HepG2 (cell line): Measurements from ENCODE around the gene CDR2L. TPM values are rescaled to one million over a fixed set of nuclear protein-coding genes. Genes with fewer than 3 reads are reported as not detected.

Experiments
- CREB3 ChIP-seq: sonication (generic); formaldehyde crosslinking; IDR thresholded peaks from 2 replicates; pipeline ENCODE4 v1.5.0; 2020; ENCODE audit warnings: missing genetic modification reagents
- ELF4 ChIP-seq: sonication (generic); formaldehyde crosslinking; IDR thresholded peaks from 2 replicates; pipeline ENCODE4 v1.5.0; 2020; ENCODE audit warnings: missing genetic modification reagents, mild to moderate bottlenecking, moderate library complexity, borderline replicate concordance
- EP300 ChIP-seq, 3 experiments: sonication (generic) in 1 of 3; formaldehyde crosslinking in 1 of 3; IDR thresholded peaks; 2 replicates each; pipeline versions ENCODE4 v1.5.1 to v1.6.1; 2011 to 2020; ENCODE audit warnings: low read depth in 2 of 3, low read length in 2 of 3, borderline replicate concordance in 1 of 3, improper control_type of control experiment in 1 of 3, mild to moderate bottlenecking in 1 of 3, missing genetic modification reagents in 1 of 3, moderate library complexity in 1 of 3
- HIVEP1 ChIP-seq: sonication (generic); formaldehyde crosslinking; IDR thresholded peaks from 2 replicates; pipeline ENCODE4 v1.4.0; 2020; ENCODE audit warnings: mild to moderate bottlenecking, missing genetic modification reagents
- MATR3 ChIP-seq: sonication (generic); formaldehyde crosslinking; IDR thresholded peaks from 2 replicates; pipeline ENCODE4 v1.4.0; 2020; ENCODE audit warnings: missing genetic modification reagents
- MEF2D ChIP-seq: sonication (generic); formaldehyde crosslinking; IDR thresholded peaks from 2 replicates; pipeline ENCODE4 v1.5.1; 2020; ENCODE audit warnings: mild to moderate bottlenecking, missing genetic modification reagents
- MYC ChIP-seq: sonication (generic); formaldehyde crosslinking; IDR thresholded peaks from 2 replicates; pipeline ENCODE4 v1.9.0; 2021; ENCODE audit warnings: missing genetic modification reagents, borderline replicate concordance
- NFKB2 ChIP-seq: sonication (generic); formaldehyde crosslinking; IDR thresholded peaks from 2 replicates; pipeline ENCODE4 v1.4.0; 2020; ENCODE audit warnings: missing genetic modification reagents, borderline replicate concordance
- NR2F6 ChIP-seq, 2 experiments: IDR thresholded peaks; 2 replicates each; pipeline ENCODE4 v1.6.1; 2016; ENCODE audit warnings: antibody characterized with exemption in 1 of 2, mild to moderate bottlenecking in 1 of 2
- RORA ChIP-seq: sonication (generic); formaldehyde crosslinking; IDR thresholded peaks from 2 replicates; pipeline ENCODE4 v1.5.0; 2020; ENCODE audit warnings: mild to moderate bottlenecking, missing genetic modification reagents, moderate library complexity
- SMAD1 ChIP-seq: sonication (generic); formaldehyde crosslinking; IDR thresholded peaks from 2 replicates; pipeline ENCODE4 v1.4.0; 2020; ENCODE audit warnings: missing genetic modification reagents, low read depth, mild to moderate bottlenecking, borderline replicate concordance
- SNAI1 ChIP-seq: sonication (generic); formaldehyde crosslinking; IDR thresholded peaks from 2 replicates; pipeline ENCODE4 v1.5.0; 2020; ENCODE audit warnings: mild to moderate bottlenecking, missing genetic modification reagents, borderline replicate concordance
- TCF12 ChIP-seq, 2 experiments: fragments of 450-650 bp in 1 of 2; sonication (generic) in 1 of 2; formaldehyde crosslinking in 1 of 2; IDR thresholded peaks; 2 replicates each; pipeline versions ENCODE4 v1.6.1 to v1.8.0; 2017 to 2022; ENCODE audit warnings: antibody characterized with exemption in 1 of 2, mild to moderate bottlenecking in 1 of 2, missing genetic modification reagents in 1 of 2, moderate library complexity in 1 of 2
- ZC3H13 ChIP-seq: sonication (generic); formaldehyde crosslinking; IDR thresholded peaks from 2 replicates; pipeline ENCODE4 v1.8.1; 2023; ENCODE audit warnings: mild to moderate bottlenecking, missing genetic modification reagents, moderate library complexity
- ZNF333 ChIP-seq: sonication (generic); formaldehyde crosslinking; IDR thresholded peaks from 2 replicates; pipeline ENCODE4 v1.4.0; 2020; ENCODE audit warnings: mild to moderate bottlenecking, missing genetic modification reagents, borderline replicate concordance
- ZNF547 ChIP-seq: sonication (generic); formaldehyde crosslinking; IDR thresholded peaks from 2 replicates; pipeline ENCODE4 v1.5.1; 2020; ENCODE audit warnings: mild to moderate bottlenecking, missing genetic modification reagents
- ZNF660 ChIP-seq: sonication (generic); formaldehyde crosslinking; IDR thresholded peaks from 2 replicates; pipeline ENCODE4 v1.5.1; 2020; ENCODE audit warnings: mild to moderate bottlenecking, low read depth, missing genetic modification reagents, borderline replicate concordance
- ZNF713 ChIP-seq: sonication (generic); formaldehyde crosslinking; IDR thresholded peaks from 2 replicates; pipeline ENCODE4 v1.4.0; 2020; ENCODE audit warnings: mild to moderate bottlenecking, missing genetic modification reagents
- ZSCAN31 ChIP-seq: sonication (generic); formaldehyde crosslinking; IDR thresholded peaks from 2 replicates; pipeline ENCODE4 v1.5.0; 2020; ENCODE audit warnings: low read depth, mild to moderate bottlenecking, missing genetic modification reagents
- polyA plus RNA-seq, 8 experiments: library from polyadenylated mRNA; depleted of rRNA in 3 of 8; stranded (reverse) in 7 of 8; unstranded in 1 of 8; fragments of >200 nt; fragmentation: Illumina TruSeq in 4 of 8; extraction: Trizol in 4 of 8; gene quantifications; 2 replicates each; pipeline versions ENCODE4 v1.2.1 to v1.2.3, GENCODE V29; 2011 to 2016; ENCODE audit warnings: low read depth in 4 of 8, missing spikeins in 1 of 8, mixed read lengths in 1 of 8; ENCODE audit not compliant: insufficient read depth in 1 of 8
- total RNA-seq, 5 experiments: library from RNA; depleted of rRNA; stranded (reverse); fragments of >200 nt; fragmentation: Illumina TruSeq; extraction: Trizol; gene quantifications; 2 replicates each; pipeline ENCODE4 v1.2.3, GENCODE V29; 2016; ENCODE audit warnings: low read depth in 1 of 5
- TF ChIP-seq, protein P1 (sequence below): sonication (generic); formaldehyde crosslinking; IDR thresholded peaks from 2 replicates; pipeline ENCODE4 v1.9.0; 2022; ENCODE audit warnings: low read depth, missing genetic modification reagents
- TF ChIP-seq, protein P2 (sequence below): sonication (generic); formaldehyde crosslinking; IDR thresholded peaks from 2 replicates; pipeline ENCODE4 v1.4.0; 2020; ENCODE audit warnings: missing genetic modification reagents

Gene CDR2L
- total and polyA plus RNA-seq, 2 of the 13 experiments (the other 11 are each of a cell fraction or from before 2014, with no cell fraction given): 1.9 to 2.1 TPM

DNA sequence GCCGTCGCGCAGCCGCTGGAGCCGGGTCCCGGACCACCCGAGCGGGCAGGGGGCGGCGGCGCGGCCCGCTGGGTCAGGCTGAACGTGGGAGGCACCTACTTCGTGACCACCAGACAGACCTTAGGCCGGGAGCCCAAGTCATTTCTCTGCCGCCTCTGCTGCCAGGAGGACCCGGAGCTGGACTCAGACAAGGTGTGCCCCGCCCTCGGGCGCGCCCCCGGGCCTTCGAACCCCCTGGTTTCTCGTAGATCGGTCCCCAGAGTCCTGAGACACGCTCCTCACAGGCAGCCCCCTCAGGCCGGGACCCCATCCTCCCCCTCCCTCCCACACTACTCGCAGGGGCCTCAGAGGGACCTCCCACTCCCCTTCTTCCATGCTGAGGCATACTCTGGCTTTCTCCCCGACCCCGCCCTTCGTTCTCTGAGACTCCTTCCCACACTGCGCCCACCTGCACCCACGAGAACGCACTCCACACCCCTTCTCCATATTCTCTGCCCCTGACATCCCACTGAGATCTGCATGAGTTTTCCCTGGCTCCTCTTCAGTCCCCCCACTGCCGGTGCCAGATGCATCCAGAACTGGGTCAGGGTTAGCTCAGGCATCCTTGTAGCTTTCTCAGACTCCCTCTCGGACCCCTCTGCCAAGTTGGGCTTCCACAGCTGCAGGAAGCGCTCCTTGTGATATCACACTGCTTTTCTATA lies 60.1 kb downstream of the CDR2L start (continued):
- TF ChIP-seq MATR3 (CRISPR knock-in tag): no peak
- 0 out of 2 replicates have a peak, but pooled peaks have one; percentile 1 for TF ChIP-seq CREB3
- 0 out of 2 replicates have a peak, but pooled peaks have one; percentile 58 for TF ChIP-seq NFKB2
- no peak; the same call in 1 of the 2 replicates for TF ChIP-seq HIVEP1 (CRISPR knock-in tag)
- TF ChIP-seq ZNF713 (CRISPR knock-in tag): 0 out of 2 replicates have a peak, but pooled peaks have one; percentile 53
- TF ChIP-seq ZC3H13 (CRISPR knock-in tag): 0 out of 2 replicates have a peak, but pooled peaks have one; percentile 12
- TF ChIP-seq SNAI1 (CRISPR knock-in tag): peak; percentile 45; the same call in 1 of the 2 replicates
- no peak for TF ChIP-seq NR2F6 (IDR thresholded peaks at IDR 0.05)
- TF ChIP-seq NR2F6 (CRISPR knock-in tag; IDR thresholded peaks at IDR 0.05): no peak
- TF ChIP-seq, protein P1, sequence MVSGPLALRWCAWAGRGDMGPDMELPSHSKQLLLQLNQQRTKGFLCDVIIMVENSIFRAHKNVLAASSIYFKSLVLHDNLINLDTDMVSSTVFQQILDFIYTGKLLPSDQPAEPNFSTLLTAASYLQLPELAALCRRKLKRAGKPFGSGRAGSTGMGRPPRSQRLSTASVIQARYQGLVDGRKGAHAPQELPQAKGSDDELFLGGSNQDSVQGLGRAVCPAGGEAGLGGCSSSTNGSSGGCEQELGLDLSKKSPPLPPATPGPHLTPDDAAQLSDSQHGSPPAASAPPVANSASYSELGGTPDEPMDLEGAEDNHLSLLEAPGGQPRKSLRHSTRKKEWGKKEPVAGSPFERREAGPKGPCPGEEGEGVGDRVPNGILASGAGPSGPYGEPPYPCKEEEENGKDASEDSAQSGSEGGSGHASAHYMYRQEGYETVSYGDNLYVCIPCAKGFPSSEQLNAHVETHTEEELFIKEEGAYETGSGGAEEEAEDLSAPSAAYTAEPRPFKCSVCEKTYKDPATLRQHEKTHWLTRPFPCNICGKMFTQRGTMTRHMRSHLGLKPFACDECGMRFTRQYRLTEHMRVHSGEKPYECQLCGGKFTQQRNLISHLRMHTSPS (CRISPR knock-in tag): no peak
- TF ChIP-seq, protein P2, sequence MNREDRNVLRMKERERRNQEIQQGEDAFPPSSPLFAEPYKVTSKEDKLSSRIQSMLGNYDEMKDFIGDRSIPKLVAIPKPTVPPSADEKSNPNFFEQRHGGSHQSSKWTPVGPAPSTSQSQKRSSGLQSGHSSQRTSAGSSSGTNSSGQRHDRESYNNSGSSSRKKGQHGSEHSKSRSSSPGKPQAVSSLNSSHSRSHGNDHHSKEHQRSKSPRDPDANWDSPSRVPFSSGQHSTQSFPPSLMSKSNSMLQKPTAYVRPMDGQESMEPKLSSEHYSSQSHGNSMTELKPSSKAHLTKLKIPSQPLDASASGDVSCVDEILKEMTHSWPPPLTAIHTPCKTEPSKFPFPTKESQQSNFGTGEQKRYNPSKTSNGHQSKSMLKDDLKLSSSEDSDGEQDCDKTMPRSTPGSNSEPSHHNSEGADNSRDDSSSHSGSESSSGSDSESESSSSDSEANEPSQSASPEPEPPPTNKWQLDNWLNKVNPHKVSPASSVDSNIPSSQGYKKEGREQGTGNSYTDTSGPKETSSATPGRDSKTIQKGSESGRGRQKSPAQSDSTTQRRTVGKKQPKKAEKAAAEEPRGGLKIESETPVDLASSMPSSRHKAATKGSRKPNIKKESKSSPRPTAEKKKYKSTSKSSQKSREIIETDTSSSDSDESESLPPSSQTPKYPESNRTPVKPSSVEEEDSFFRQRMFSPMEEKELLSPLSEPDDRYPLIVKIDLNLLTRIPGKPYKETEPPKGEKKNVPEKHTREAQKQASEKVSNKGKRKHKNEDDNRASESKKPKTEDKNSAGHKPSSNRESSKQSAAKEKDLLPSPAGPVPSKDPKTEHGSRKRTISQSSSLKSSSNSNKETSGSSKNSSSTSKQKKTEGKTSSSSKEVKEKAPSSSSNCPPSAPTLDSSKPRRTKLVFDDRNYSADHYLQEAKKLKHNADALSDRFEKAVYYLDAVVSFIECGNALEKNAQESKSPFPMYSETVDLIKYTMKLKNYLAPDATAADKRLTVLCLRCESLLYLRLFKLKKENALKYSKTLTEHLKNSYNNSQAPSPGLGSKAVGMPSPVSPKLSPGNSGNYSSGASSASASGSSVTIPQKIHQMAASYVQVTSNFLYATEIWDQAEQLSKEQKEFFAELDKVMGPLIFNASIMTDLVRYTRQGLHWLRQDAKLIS (CRISPR knock-in tag): no peak
- TF ChIP-seq ZSCAN31: 0 out of 2 replicates have a peak, but pooled peaks have one; percentile 32
- TF ChIP-seq TCF12 (IDR thresholded peaks at IDR 0.05): no peak
- peak; percentile 20; the same call in 1 of the 2 replicates for TF ChIP-seq TCF12 (CRISPR knock-in tag; IDR thresholded peaks at IDR 0.05)
- 0 out of 2 replicates have a peak, but pooled peaks have one; percentile 64 for TF ChIP-seq ZNF333 (CRISPR knock-in tag)
- TF ChIP-seq MEF2D: no peak
- 0 out of 2 replicates have a peak, but pooled peaks have one; percentile 11 for TF ChIP-seq ZNF547
- TF ChIP-seq MYC (CRISPR knock-in tag): 0 out of 2 replicates have a peak, but pooled peaks have one; percentile 11
- no peak for TF ChIP-seq RORA (CRISPR knock-in tag)
- TF ChIP-seq SMAD1 (CRISPR knock-in tag): no peak
- no peak for TF ChIP-seq EP300 (IDR thresholded peaks at IDR 0.05; ENCODE audit: low read depth in 2 of 2, low read length in 2 of 2)
- no peak for TF ChIP-seq EP300 (CRISPR knock-in tag; IDR thresholded peaks at IDR 0.05; ENCODE audit: borderline replicate concordance)
- 0 out of 2 replicates have a peak, but pooled peaks have one; percentile 62 for TF ChIP-seq ELF4 (CRISPR knock-in tag)
- no peak for TF ChIP-seq ZNF660
